D721Med (cell line): ENCODE measurements around the gene AHSP.

Source experiments
- DNase-seq: peaks from one replicate; pipeline ENCODE4 v3.0.0; 2011; ENCODE audit warnings: low spot score; ENCODE audit not compliant: insufficient read length
- FAIRE-seq: peaks from 2 replicates; lab custom pipeline; 2011; peaks lifted over from hg19 to GRCh38; lab: Jason Lieb, UNC
- CTCF ChIP-seq: IDR thresholded peaks from 2 replicates; pipeline ENCODE4 v1.5.1; 2012; ENCODE audit warnings: mild to moderate bottlenecking, control low read depth; ENCODE audit not compliant: insufficient read depth; ENCODE audit errors: missing control alignments

AHSP gene

GRCh38 chr16:31489616-31490584 lies 37.8 kb upstream of the AHSP start:
- no peak for FAIRE-seq
- no peak for TF ChIP-seq CTCF
- DNase-seq, result no peak

- DNase-seq, result no peak
- no peak for TF ChIP-seq CTCF
- no peak for FAIRE-seq
Measured at GRCh38 chr16:31491778-31492418, 35.8 kb upstream of the AHSP start.

GRCh38 chr16:31493506-31494125 lies 34.1 kb upstream of the AHSP start:
- DNase-seq (no peak), FAIRE-seq (no peak)
- no peak for TF ChIP-seq CTCF

GRCh38 chr16:31496670-31497069 lies 31.0 kb upstream of the AHSP start:
- no peak for TF ChIP-seq CTCF
- DNase-seq (no peak), FAIRE-seq (no peak)

GRCh38 chr16:31498493-31498892 lies 29.2 kb upstream of the AHSP start:
- no peak for FAIRE-seq
- DNase-seq, result no peak

GRCh38 chr16:31499928-31500327 lies 27.8 kb upstream of the AHSP start:
- DNase-seq (no peak), FAIRE-seq (no peak)
- no peak for TF ChIP-seq CTCF

More at GRCh38 chr16:31498493-31498892, 29.2 kb upstream of the AHSP start:
- TF ChIP-seq CTCF, result no peak
